Right atrium auricular region (tissue), 2 donors: ENCODE measurements around the gene NUP160. TPM values are rescaled to one million over a fixed set of nuclear protein-coding genes. Genes with fewer than 3 reads are reported as not detected.
A peak's percentile ranks its signal among the peaks of the same experiment; 100 is the strongest.
"Not testable (repeated sequence)": the region's sequence is repeated elsewhere in the genome, so short reads cannot be mapped to it uniquely, and the experiment has no call there.

ENCODE experiments used
- DNase-seq: peaks from one replicate; pipeline ENCODE4 v3.0.0-alpha.2; 2019; ENCODE audit warnings: low spot score
- H3K27ac ChIP-seq, 2 donors: fragments of 200-600 bp; sonication (generic); 1 replicate in 1 of 2; 2 replicates in 1 of 2; pipeline ENCODE4 v1.5.1; 2016 to 2019
- H3K27me3 ChIP-seq, 2 donors: fragments of 200-600 bp; sonication (generic); one replicate each; pipeline versions ENCODE4 v1.5.1 to v1.6.0; 2017 to 2019
- H3K36me3 ChIP-seq: fragments of 200-600 bp; sonication (generic); one replicate; pipeline ENCODE4 v1.5.1; 2016
- H3K4me1 ChIP-seq, 2 donors: fragments of 200-600 bp; sonication (generic); one replicate each; pipeline versions ENCODE4 v1.5.1 to v1.6.0; 2017 to 2019
- H3K4me3 ChIP-seq, 2 donors: fragments of 200-600 bp; sonication (generic); 1 replicate in 1 of 2; 2 replicates in 1 of 2; pipeline ENCODE4 v1.5.1; 2017 to 2019; ENCODE audit warnings: mild to moderate bottlenecking in 1 of 2, moderate library complexity in 1 of 2
- H3K9me3 ChIP-seq, 2 donors: fragments of 200-600 bp; sonication (generic); one replicate each; pipeline ENCODE4 v1.5.1; 2019
- CTCF ChIP-seq, 2 donors: fragments of 200-600 bp; sonication (generic); IDR thresholded peaks; one replicate each; pipeline ENCODE4 v1.5.1; 2019; ENCODE audit warnings: antibody characterized with exemption in 2 of 2
- total RNA-seq, 2 donors: library from RNA; depleted of rRNA; stranded (reverse); fragments of >200 nt; gene quantifications; one replicate each; pipeline ENCODE4 v1.1.0, GENCODE V29; 2016

Gene NUP160
- total RNA-seq, 2 donors from 2014 or later = 7.1 to 11.7 TPM

- no peaks in the 10 kb centered on the region for H3K4me1 ChIP-seq
- no peak overlapping the region for H3K4me3 ChIP-seq
- H3K27me3 ChIP-seq = no peaks in the 10 kb centered on the region
- no peak for TF ChIP-seq CTCF (IDR thresholded peaks at IDR 0.05)
- DNase-seq = peak; percentile 28
- H3K27ac ChIP-seq = no peak overlapping the region
- no peaks in the 10 kb centered on the region for H3K9me3 ChIP-seq
- H3K36me3 ChIP-seq = peaks cover 6% of the 10 kb centered on the region
Measured at GRCh38 chr11:47775240-47775869, 72.8 kb downstream of the NUP160 start.

GRCh38 chr11:47773882-47774281 is 74.3 kb downstream of the NUP160 start:
- no peak overlapping the region for H3K4me3 ChIP-seq
- TF ChIP-seq CTCF (IDR thresholded peaks at IDR 0.05) = no peak
- no peaks in the 10 kb centered on the region for H3K36me3 ChIP-seq
- H3K27ac ChIP-seq = no peak overlapping the region
- peak; percentile 13 for DNase-seq
- H3K27me3 ChIP-seq = no peaks in the 10 kb centered on the region
- H3K4me1 ChIP-seq = peaks cover 0 to 2% of the 10 kb centered on the region in 2 donors
- H3K9me3 ChIP-seq = no peaks in the 10 kb centered on the region

GRCh38 chr11:47769556-47769955 is 78.6 kb downstream of the NUP160 start:
- H3K4me3 ChIP-seq, H3K36me3 ChIP-seq, H3K27me3 ChIP-seq, H3K9me3 ChIP-seq: not testable (repeated sequence)
- peak; percentile 53 for DNase-seq
- Histone ChIP-seq H3K4me1 (peaks cover 0 to 23% of the 10 kb centered on the region in 2 donors), H3K27ac (peak overlapping the region; percentile 99)

- Histone ChIP-seq H3K36me3 (peaks cover 19% of the 10 kb centered on the region), H3K27me3 (no peaks in the 10 kb centered on the region), H3K4me3 (peak overlapping the region; percentile 35 to 87), H3K9me3 (no peaks in the 10 kb centered on the region), H3K27ac (peak overlapping the region; percentile 99), H3K4me1 (peaks cover 0 to 32% of the 10 kb centered on the region in 2 donors)
- DNase-seq = peak; percentile 81
- no peak for TF ChIP-seq CTCF (IDR thresholded peaks at IDR 0.05)
Measured at GRCh38 chr11:47768101-47768612, 80.0 kb downstream of the NUP160 start.

GRCh38 chr11:47766509-47767227 is 81.5 kb downstream of the NUP160 start:
- peak overlapping the region; percentile 76 to 87 for H3K4me3 ChIP-seq
- no peak for TF ChIP-seq CTCF (IDR thresholded peaks at IDR 0.05)
- peak overlapping the region; percentile 99 for H3K27ac ChIP-seq
- peak; percentile 86 for DNase-seq
- peaks cover 34% of the 10 kb centered on the region for H3K36me3 ChIP-seq
- H3K9me3 ChIP-seq = no peaks in the 10 kb centered on the region
- H3K4me1 ChIP-seq = peaks cover 0 to 32% of the 10 kb centered on the region in 2 donors
- no peaks in the 10 kb centered on the region for H3K27me3 ChIP-seq

GRCh38 chr11:47765086-47765485 is 83.1 kb downstream of the NUP160 start:
- H3K9me3 ChIP-seq = no peaks in the 10 kb centered on the region
- no peak for TF ChIP-seq CTCF (IDR thresholded peaks at IDR 0.05)
- peak overlapping the region; percentile 99 for H3K27ac ChIP-seq
- peak overlapping the region in 1 of 2 donors; percentile 87 for H3K4me3 ChIP-seq
- peaks cover 50% of the 10 kb centered on the region for H3K36me3 ChIP-seq
- no peak for DNase-seq
- peaks cover 0 to 32% of the 10 kb centered on the region in 2 donors for H3K4me1 ChIP-seq
- no peaks in the 10 kb centered on the region for H3K27me3 ChIP-seq

- not testable (repeated sequence) for H3K9me3 ChIP-seq, H3K27ac ChIP-seq, H3K27me3 ChIP-seq, H3K4me3 ChIP-seq
- Histone ChIP-seq H3K36me3 (peaks cover 86% of the 10 kb centered on the region), H3K4me1 (peaks cover 0 to 13% of the 10 kb centered on the region in 2 donors)
- DNase-seq = peak; percentile 46
Measured at GRCh38 chr11:47759291-47759690, 88.9 kb downstream of the NUP160 start.
